ENCODE results near the gene SEC23IP.

DNA sequence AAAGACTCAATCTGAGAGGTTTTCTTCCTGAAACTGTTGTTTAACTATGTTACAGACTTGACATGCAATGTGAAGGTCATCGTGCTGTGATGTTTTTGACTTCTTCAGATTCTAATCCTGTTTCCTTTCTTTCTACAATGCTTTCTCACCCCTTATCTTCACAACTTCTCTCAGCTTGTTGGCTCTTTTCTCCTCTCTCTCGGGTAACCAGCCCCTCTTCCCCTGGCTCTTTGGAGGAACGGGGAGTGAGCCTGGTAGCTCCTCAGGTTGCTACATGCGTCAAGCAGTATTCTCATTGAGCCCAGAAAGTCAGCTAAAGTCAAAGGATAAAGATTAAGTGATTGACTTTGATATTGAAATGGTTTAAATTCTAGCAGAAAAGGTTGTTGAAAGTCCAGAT is 40.1 kb downstream of the SEC23IP start:
- TF ChIP-seq, protein P1, sequence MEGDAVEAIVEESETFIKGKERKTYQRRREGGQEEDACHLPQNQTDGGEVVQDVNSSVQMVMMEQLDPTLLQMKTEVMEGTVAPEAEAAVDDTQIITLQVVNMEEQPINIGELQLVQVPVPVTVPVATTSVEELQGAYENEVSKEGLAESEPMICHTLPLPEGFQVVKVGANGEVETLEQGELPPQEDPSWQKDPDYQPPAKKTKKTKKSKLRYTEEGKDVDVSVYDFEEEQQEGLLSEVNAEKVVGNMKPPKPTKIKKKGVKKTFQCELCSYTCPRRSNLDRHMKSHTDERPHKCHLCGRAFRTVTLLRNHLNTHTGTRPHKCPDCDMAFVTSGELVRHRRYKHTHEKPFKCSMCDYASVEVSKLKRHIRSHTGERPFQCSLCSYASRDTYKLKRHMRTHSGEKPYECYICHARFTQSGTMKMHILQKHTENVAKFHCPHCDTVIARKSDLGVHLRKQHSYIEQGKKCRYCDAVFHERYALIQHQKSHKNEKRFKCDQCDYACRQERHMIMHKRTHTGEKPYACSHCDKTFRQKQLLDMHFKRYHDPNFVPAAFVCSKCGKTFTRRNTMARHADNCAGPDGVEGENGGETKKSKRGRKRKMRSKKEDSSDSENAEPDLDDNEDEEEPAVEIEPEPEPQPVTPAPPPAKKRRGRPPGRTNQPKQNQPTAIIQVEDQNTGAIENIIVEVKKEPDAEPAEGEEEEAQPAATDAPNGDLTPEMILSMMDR (IDR thresholded peaks at IDR 0.05), result no peak
- no peak for TF ChIP-seq POLR2A (IDR thresholded peaks at IDR 0.05)
